Cortex of kidney (tissue), 1 donor: ENCODE data around the gene ACACB.

ENCODE experiments used
- DNase-seq: peaks from one replicate; lab custom pipeline; 2025; lab: John Stamatoyannopoulos, UW

Gene ACACB

DNA sequence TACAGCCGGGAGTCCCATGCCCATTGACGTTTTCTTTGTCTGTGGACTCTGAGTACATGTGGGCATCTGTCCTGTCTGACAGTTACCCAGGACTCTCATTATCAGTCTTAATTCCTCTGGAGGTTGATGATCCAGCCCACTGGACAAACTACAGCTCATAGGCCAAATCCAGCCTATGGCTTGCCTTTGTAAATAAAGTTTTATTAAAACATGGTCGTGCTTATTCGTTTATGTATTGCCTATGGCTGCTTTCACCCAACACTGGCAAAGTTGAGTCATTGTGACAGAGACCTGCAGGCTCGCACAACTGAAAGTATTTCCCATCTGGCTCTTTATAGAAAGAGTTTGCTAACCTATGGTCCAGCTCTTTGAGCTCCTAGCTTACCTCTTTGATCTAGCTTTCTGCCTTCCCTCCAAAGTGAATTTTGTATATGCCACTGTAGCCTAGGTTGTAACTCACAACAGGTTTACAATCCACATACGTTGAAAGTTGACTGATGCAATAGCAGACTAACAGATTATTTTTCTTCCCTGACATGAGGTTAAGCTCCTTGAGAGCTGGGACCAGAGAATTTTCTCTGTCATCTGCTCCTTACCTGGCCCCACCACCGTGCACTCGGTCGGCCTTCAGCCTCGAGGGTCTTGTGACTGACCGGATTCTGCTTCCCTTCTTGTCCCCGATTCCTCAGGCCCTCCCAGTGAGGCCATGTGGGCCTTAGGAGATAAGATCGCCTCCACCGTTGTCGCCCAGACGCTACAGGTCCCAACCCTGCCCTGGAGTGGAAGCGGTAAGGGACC is 57.3 kb downstream of the ACACB start:
- DNase-seq: no peak

DNA sequence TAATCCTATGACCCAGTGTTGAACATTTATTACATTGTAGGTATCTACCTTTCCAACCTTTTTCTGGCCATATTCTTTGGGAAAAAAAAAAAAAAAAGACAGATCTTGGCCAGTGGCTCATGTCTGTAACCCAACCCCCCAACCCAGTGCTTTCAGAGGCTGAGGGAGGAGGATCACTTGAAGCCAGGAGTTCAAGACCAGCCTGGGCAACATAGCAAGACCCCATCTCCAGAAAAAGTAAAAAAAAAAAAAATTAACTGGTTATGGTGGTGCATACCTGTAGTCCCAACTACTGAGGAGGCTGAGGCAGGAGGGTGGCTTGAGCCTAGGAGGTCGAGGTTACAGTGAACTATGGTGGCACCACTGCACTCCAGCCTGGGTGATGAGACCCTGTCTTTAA is 58.1 kb downstream of the ACACB start:
- no peak for DNase-seq

DNA sequence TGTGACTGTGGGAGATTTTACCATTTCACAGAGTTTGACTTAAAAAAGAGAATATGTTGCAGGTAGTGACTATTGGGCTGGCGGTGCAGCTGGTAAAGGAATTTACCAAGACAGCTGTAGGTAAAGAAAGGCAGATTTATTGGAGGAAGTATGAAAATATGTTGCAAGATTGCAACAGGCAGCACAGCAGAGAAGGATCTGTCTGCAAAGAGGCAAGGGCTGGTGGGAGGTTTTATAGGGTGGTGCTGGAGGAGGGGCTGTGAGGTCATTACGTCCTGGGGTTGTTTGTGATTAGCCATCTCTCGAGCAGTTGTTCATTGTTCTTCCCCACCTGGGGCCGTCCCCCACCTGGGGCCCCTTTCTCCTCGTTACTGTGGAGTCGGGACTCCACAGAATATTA is 62.1 kb downstream of the ACACB start:
- DNase-seq: no peak

DNA sequence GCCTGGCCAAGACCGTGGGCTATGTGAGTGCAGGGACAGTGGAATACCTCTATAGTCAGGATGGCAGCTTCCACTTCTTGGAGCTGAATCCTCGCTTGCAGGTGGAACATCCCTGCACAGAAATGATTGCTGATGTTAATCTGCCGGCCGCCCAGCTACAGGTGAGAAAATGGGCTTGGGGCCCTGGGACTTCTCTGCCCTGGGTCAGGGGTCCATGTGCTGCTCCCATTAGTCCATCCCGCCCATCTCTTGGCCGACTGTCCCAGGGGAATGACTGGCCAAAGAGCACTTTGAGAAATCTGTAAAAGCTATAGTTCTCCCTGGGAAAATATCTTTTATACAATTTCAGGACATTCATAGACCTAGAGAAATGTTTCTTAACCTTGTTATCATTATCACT is 63.5 kb downstream of the ACACB start:
- DNase-seq: no peak

DNA sequence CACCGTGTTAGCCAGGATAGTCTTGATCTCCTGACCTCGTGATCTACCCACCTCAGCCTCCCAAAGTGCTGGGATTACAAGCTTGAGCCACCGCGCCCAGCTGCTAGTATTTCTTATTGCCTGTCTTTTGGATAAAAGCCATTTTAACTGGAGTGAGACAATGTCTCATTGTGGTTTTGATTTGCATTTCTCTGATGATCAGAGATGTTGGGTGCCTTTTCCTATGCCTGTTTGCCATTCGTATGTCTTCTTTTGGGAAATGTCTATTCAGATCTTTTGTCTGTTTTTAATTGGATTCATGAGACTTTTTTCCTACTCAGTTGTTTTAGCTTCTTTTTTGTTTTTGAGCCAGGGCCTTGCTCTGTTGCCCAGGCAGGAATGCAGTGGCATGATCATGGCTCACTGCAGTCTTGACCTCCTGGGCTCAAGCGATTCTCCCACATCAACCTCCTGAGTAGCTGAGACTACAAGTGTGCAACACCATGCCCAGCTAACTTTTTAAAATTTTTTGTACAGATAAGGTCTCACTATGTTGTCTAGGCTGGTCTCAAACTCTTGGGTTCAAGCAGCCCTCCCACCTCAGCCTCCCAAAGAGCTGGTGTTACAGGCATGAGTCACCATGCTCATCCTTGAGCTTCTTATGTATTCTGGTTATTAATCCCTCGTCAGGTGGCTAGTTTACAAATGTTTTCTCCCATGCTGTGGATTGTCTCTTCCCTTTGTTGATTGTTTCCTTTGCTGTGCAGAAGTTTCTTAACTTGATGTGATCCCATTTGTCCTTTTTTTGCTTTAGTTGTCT is 65.9 kb downstream of the ACACB start:
- no peak for DNase-seq

GRCh38 chr12:109185441-109185840 is 69.1 kb downstream of the ACACB start:
- no peak for DNase-seq

GRCh38 chr12:109186993-109187653 is 70.7 kb downstream of the ACACB start:
- no peak for DNase-seq

GRCh38 chr12:109188108-109188712 is 71.8 kb downstream of the ACACB start:
- DNase-seq: no peak

GRCh38 chr12:109189291-109189690 is 72.9 kb downstream of the ACACB start:
- DNase-seq: no peak

- no peak for DNase-seq
Observed at GRCh38 chr12:109191621-109192250, 75.3 kb downstream of the ACACB start.

- DNase-seq: no peak
Observed at GRCh38 chr12:109192358-109192757, 76.0 kb downstream of the ACACB start.

DNA sequence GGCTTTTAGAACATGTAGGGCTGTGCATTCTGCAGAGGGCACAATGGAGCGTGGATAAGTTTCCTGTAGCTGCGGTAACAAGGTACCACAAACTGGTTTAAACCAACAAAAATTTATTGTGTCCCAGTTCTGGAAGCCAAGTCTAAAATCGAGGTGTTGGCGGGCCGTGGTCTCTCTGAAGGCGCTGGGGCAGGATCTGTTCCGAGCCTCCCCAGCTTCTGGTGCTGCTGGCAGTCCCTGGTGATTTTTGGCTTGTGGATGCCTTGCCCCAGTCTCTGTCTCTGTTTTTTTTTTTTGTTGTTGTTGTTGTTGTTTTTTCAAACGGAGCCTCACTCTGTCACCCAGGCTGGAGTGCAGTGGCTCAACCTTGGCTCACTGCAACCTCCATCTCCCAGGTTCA is 77.5 kb downstream of the ACACB start:
- DNase-seq: no peak

DNA sequence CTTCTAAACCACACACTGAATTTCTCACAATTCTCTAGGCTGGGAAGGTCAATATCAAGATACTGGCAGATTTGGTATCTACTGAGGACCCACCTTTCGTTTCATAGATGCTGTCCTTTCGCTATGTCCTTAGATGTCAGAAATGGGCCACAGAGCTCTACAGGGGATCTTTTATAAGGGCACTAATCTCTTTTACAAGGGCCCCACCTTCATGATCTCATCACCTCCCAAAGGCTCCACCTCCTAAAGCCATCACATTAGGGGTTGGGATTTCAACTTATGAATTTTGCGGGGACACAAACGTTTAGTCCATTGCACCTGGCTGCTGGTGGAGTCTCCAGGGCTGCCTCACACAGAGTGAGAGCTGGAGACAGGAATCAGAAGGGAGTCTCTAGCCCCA is 79.9 kb downstream of the ACACB start:
- no peak for DNase-seq

- DNase-seq: no peak
Observed at GRCh38 chr12:109197327-109197726, 80.9 kb downstream of the ACACB start.

DNA sequence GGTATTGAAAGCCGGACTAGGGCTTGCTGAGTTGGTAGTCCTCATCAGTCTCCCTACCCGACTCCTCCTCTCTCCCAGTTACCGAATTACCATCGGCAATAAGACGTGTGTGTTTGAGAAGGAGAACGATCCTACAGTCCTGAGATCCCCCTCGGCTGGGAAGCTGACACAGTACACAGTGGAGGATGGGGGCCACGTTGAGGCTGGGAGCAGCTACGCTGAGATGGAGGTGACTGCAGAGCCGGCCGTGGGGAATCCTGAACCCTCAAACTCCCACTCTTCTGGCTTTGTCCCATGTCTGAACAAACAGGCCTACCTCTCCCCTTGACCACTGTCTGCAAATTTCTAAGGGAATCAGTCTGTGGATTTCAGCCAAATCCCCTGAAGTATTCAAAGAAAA is 82.9 kb downstream of the ACACB start:
- no peak for DNase-seq

DNA sequence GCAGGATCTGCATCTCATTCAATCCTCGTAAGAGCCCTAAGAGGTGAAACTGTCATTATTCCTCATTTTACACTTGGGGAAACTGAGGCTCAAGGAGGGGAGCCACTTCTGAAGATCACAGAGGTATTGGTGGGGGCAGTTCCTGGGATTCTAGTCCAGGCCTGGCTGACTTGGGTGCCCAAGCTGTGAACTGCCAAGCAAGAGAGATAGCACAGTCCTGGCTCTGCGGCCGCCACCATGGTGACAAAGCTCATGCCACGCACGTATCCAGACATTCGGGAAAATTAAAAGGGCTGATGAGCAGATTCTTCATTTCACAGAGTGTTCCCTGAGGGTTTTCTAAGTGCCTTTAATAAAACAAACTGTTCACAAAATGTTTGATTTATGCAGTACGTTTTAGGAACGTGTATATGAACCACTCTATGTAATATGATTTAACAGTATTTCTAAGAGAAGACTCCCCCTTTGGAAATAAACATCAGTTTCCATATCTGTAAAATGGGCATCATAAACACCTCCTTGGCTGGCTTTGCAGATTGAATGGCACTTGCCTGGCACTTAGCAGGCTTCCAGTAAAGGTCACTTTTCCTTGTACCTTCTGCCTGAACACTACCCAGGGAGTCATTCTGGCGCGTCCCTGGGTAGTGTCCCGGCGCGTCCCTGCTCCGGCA is 84.6 kb downstream of the ACACB start:
- DNase-seq: no peak

- no peak for DNase-seq
Observed at GRCh38 chr12:109201496-109201885, 85.1 kb downstream of the ACACB start.

- no peak for DNase-seq
Observed at GRCh38 chr12:109202770-109203169, 86.4 kb downstream of the ACACB start.

DNA sequence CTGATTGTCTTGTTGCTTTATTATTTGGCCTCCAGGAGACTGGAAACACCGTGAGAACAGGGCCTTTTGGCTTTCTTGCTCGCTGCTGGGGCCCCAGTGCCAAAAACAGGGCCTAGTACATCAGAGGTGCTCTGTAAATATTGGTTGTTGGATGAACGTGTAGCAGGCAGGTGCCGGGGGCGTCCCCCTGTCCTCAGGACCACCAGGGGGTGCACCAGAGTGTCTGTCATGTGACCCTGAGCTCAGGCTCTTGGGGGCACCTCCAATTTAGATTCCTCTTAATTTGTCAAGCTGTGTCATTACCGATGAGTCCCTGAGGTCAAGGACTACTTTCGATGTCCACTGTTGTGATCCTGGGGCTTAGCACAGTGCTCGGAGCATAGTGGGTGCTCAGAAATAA is 87.1 kb downstream of the ACACB start:
- DNase-seq: no peak

GRCh38 chr12:109209082-109209481 is 92.7 kb downstream of the ACACB start:
- DNase-seq: no peak

DNA sequence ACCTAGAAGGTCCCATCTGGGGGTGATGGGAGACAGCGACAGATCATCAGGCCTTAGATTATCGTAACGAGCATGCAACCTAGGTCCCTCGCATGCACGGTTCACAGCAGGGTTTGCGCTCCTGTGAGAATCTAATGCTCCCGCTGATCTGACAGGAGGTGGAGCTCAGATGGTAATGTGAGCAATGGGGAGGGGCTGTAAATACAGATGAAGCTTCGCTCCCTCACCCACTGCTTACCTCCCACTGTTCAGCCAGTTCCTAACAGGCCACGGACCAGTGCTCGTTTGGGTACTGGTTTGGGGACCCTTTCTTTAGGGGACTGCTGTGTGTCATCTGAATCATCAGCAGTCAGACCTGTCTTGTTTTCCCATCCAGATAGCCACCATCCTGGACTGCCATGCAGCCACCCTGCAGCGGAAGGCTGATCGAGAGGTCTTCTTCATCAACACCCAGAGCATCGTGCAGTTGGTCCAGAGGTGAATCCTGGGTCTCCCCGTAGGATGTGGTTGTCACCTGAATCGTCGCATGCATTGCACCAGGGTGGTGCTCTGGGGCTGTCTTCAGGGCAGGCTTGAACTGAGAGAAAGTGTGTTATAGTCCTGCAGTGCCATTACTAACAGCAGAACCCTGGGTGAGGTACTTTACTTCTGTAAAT is 96.2 kb downstream of the ACACB start:
- no peak for DNase-seq
